Aorta (tissue), 5 donors: ENCODE data around the gene SIRT1. TPM values are rescaled to one million over a fixed set of nuclear protein-coding genes. Genes with fewer than 3 reads are reported as not detected.
A peak's percentile ranks its signal among the peaks of the same experiment; 100 is the strongest.
"Not testable (repeated sequence)": the region's sequence is repeated elsewhere in the genome, so short reads cannot be mapped to it uniquely, and the experiment has no call there.

ENCODE experiments used
- ATAC-seq: fragments of 200-7000 bp; cut with Tn5 transposase; one replicate; pipeline ENCODE4 v1.9.1; 2022; ENCODE audit warnings: moderate library complexity; ENCODE audit not compliant: low FRiP score
- DNase-seq, 2 donors: peaks; one replicate each; pipeline ENCODE4 v3.0.0-alpha.2; 2020
- H3K27ac ChIP-seq, 2 donors: one replicate each; pipeline ENCODE4 v1.5.1; 2013; ENCODE audit warnings: low read length in 2 of 2, mild to moderate bottlenecking in 2 of 2, moderate library complexity in 2 of 2, control low read depth in 1 of 2, inconsistent platforms in 1 of 2, low read depth in 1 of 2
- H3K27me3 ChIP-seq, 2 donors: one replicate each; pipeline ENCODE4 v1.6.1; 2013; ENCODE audit warnings: control low read depth in 1 of 2, low read length in 1 of 2, mild to moderate bottlenecking in 1 of 2, moderate library complexity in 1 of 2; ENCODE audit not compliant: insufficient read depth in 2 of 2, control insufficient read depth in 1 of 2
- H3K36me3 ChIP-seq, 2 donors: one replicate each; pipeline ENCODE4 v1.6.1; 2013; ENCODE audit warnings: control low read depth in 1 of 2, low read length in 1 of 2, mild to moderate bottlenecking in 1 of 2; ENCODE audit not compliant: insufficient read depth in 2 of 2, control insufficient read depth in 1 of 2
- H3K4me1 ChIP-seq, 2 donors: one replicate each; pipeline ENCODE4 v1.6.1; 2013; ENCODE audit warnings: low read length in 2 of 2, control low read depth in 1 of 2, mild to moderate bottlenecking in 1 of 2, moderate library complexity in 1 of 2; ENCODE audit not compliant: insufficient read depth in 2 of 2, control insufficient read depth in 1 of 2
- H3K4me3 ChIP-seq, 2 donors: one replicate each; pipeline ENCODE4 v1.5.1; 2013; ENCODE audit warnings: low read length in 2 of 2, control low read depth in 1 of 2, mild to moderate bottlenecking in 1 of 2
- H3K9me3 ChIP-seq: one replicate; pipeline ENCODE4 v1.6.1; 2013; ENCODE audit warnings: mild to moderate bottlenecking, low read length; ENCODE audit not compliant: control insufficient read depth
- WGBS, 2 donors: extraction: QIAGEN DNeasy Blood & Tissue Kit; methylation state at CpG; one replicate each; pipeline ENCODE4 v1.1.7; 2013; 5-methylcytosine and 5-hydroxymethylcytosine counted together
- intact Hi-C, 2 donors: fragments of 100-400 bp; cut with DNase I; formaldehyde crosslinking; loops; one replicate each; pipeline versions ENCODE4 v1.14.2 to v1.15.0; 2022
- polyA plus RNA-seq, 2 donors: library from polyadenylated mRNA; stranded (reverse); fragments of 200-250 nt; gene quantifications; one replicate each; pipeline ENCODE4 v1.2.3, GENCODE V29; 2013
- total RNA-seq, 2 donors: library from RNA; stranded (reverse); fragmentation: NEBNext Ultra II Directional; extraction: Animal tissue kit (Norgen Biotek cat#: 25700); gene quantifications; one replicate each; pipeline ENCODE4 v1.2.1, GENCODE V29; 2021
- donor health status: healthy with polysubstance abuse.
- donor health status: Bipolar disorder and iron deficiency.
- donor health status: DM: no; HTN: no; CAD: no.
- donor health status: DM: no; HTN: no; CAD: no.
- donor health status: DM: yes; HTN: yes; CAD: no.

The SIRT1 gene
- total and polyA plus RNA-seq, 4 donors, result 13.0 to 24.8 (median 19.1) TPM

GRCh38 chr10:67864607-67865371 lies 19.7 kb upstream of the SIRT1 start:
- DNase-seq (no peak), ATAC-seq (no peak)
- no peaks in the 10 kb centered on the region for H3K27me3 ChIP-seq
- no peak overlapping the region for H3K27ac ChIP-seq
- intact Hi-C loops, result no loop called here
- no peaks in the 10 kb centered on the region for H3K9me3 ChIP-seq
- no peak overlapping the region for H3K4me3 ChIP-seq
- no peaks in the 10 kb centered on the region for H3K4me1 ChIP-seq
- 87 to 88% methylated on average over 10 of the region's 10 CpGs for WGBS, 2 donors
- no peaks in the 10 kb centered on the region for H3K36me3 ChIP-seq

GRCh38 chr10:67868132-67868531 lies 16.3 kb upstream of the SIRT1 start:
- Histone ChIP-seq H3K4me3 (no peak overlapping the region), H3K4me1 (no peaks in the 10 kb centered on the region), H3K27me3 (no peaks in the 10 kb centered on the region), H3K27ac (no peak overlapping the region), H3K36me3 (no peaks in the 10 kb centered on the region), H3K9me3 (no peaks in the 10 kb centered on the region)
- DNase-seq (no peak), ATAC-seq (no peak)
- intact Hi-C loops, result no loop called here
- WGBS, 2 donors, result 97 to 100% methylated on average over 2 of the region's 2 CpGs

DNA sequence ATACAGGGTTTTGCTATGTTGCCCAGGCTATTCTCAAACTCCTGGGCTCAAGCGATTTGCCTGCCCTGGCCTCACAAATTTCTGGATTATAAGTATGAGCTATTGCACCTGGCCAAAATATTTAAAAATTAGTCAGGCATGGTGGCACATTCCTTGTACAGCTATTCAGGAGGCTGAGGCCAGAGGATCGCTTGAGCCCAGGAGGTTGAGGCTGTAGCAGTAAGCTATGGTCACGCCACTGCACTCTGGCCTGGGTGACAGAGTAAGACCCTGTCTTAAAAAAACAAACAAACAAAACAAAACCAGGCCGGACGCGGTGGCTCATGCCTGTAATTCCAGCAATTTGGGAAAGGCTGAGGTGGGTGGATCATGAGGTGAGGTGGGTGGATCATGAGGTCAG lies 14.5 kb upstream of the SIRT1 start:
- 86 to 91% methylated on average over 6 of the region's 6 CpGs for WGBS, 2 donors
- Histone ChIP-seq H3K9me3 (no peaks in the 10 kb centered on the region), H3K27ac (no peak overlapping the region), H3K4me1 (no peaks in the 10 kb centered on the region), H3K36me3 (no peaks in the 10 kb centered on the region), H3K4me3 (no peak overlapping the region), H3K27me3 (no peaks in the 10 kb centered on the region)
- ATAC-seq, result no peak
- DNase-seq, result no peak
- intact Hi-C loops, result no loop called here

- no peak for ATAC-seq
- H3K27me3 ChIP-seq, result no peaks in the 10 kb centered on the region
- intact Hi-C loops, result no loop called here
- H3K36me3 ChIP-seq, result no peaks in the 10 kb centered on the region
- no peak for DNase-seq
- no peaks in the 10 kb centered on the region for H3K4me1 ChIP-seq
- no peak overlapping the region for H3K27ac ChIP-seq
- no peak overlapping the region for H3K4me3 ChIP-seq
- H3K9me3 ChIP-seq, result no peaks in the 10 kb centered on the region
- WGBS, 2 donors, result 52 to 57% methylated on average over 3 of the region's 3 CpGs
Measured at GRCh38 chr10:67875340-67876238, 8.9 kb upstream of the SIRT1 start.

- H3K27me3 ChIP-seq, H3K4me1 ChIP-seq, H3K36me3 ChIP-seq, DNase-seq, intact Hi-C loops, H3K27ac ChIP-seq, H3K4me3 ChIP-seq, ATAC-seq, H3K9me3 ChIP-seq: not testable (repeated sequence)
- WGBS, 2 donors, result 94% methylated on average over 11 of the region's 11 CpGs
Measured at GRCh38 chr10:67877421-67877820, 7.0 kb upstream of the SIRT1 start.

DNA sequence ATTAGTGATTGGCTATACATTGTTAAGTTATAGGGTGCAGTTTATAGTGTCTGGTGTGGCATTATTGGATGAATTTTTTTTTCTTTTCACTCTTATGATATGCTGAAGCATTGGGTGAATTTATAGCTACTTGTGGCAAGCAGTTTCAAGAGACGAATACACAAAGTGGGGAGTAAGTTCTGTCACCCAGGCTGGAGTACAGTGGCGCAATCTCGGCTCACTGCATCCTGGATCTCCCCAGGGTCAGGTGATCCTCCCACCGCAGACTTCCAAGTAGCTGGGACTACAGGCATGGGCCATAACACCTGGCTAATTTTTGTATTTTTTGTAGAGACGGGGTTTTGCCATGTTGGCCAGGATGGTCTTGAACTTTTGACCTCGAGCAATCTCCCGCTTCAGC lies 6.3 kb upstream of the SIRT1 start:
- WGBS, 2 donors, result 89 to 94% methylated on average over 7 of the region's 7 CpGs
- no peaks in the 10 kb centered on the region for H3K36me3 ChIP-seq

DNA sequence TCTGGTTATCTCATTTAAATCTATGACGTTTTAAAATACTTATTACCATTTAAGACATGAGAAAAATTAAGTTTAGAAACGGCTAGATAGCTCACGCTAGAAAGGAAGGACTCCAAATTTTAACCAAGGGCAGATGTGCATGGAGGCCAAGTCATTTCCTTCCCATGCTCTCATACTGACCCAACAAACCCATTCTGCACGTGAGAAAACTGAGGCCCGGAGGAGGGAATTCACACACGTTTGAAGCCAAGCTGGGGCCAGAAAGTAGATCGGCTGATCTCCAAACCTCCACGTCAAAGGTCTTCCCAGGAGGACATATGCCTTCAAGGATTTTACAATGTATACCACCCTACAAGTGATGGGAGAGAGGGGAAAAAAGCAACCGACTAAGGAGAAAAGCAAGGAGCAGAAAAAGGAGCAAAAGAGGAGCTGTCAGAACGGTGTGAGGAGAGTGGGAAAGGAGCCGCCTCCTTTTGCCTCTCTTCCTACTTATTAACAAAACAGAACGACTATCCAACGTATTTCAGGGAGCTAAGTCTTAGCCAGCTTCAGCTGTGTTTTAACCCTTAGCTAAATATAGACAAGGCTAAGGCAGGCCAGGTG lies 645 bp upstream of the SIRT1 start:
- intact Hi-C loops, result loop anchor here (1.0 to 10.0 kb wide), 2 partner anchors 448 to 451 kb away; partner anchors contain the start of genes HNRNPH3 (in 2 of the 2) and PBLD (in 2 of the 2)
- H3K4me3 ChIP-seq, result peak overlapping the region; percentile 4 to 85
- H3K36me3 ChIP-seq, result peaks cover 0 to 6% of the 10 kb centered on the region in 2 donors
- H3K4me1 ChIP-seq, result peaks cover 2 to 4% of the 10 kb centered on the region in 2 donors
- H3K27ac ChIP-seq, result peak overlapping the region; percentile 85 to 94
- no peaks in the 10 kb centered on the region for H3K9me3 ChIP-seq
- 6 to 11% methylated on average over 13 of the region's 13 CpGs for WGBS, 2 donors
- ATAC-seq, result peak; percentile 33
- no peak for DNase-seq
- no peaks in the 10 kb centered on the region for H3K27me3 ChIP-seq

More for the DNA sequence above, 6.3 kb upstream of the SIRT1 start:
- no peaks in the 10 kb centered on the region for H3K9me3 ChIP-seq
- H3K4me3 ChIP-seq, result no peak overlapping the region
- no peak for ATAC-seq
- no peaks in the 10 kb centered on the region for H3K4me1 ChIP-seq
- H3K27me3 ChIP-seq, result no peaks in the 10 kb centered on the region
- H3K27ac ChIP-seq, result no peak overlapping the region
- intact Hi-C loops, result no loop called here
- no peak for DNase-seq

- DNase-seq, result peak; percentile 90 to 93
- intact Hi-C loops, result loop anchor here (1.0 to 10.0 kb wide), 2 partner anchors 447 to 450 kb away; partner anchors contain the start of genes HNRNPH3 (in 2 of the 2) and PBLD (in 2 of the 2)
- Histone ChIP-seq H3K36me3 (peaks cover 0 to 6% of the 10 kb centered on the region in 2 donors), H3K4me3 (peak overlapping the region; percentile 85 to 91), H3K4me1 (peaks cover 2 to 4% of the 10 kb centered on the region in 2 donors), H3K9me3 (no peaks in the 10 kb centered on the region), H3K27ac (peak overlapping the region; percentile 87 to 94), H3K27me3 (no peaks in the 10 kb centered on the region)
- 0% methylated on average over 45 to 73 of the region's 73 CpGs for WGBS, 2 donors
- ATAC-seq, result peak; percentile 88
Measured at GRCh38 chr10:67884842-67885670, 600 bp downstream of the SIRT1 start.
